ENCODE results near the gene TSHZ2. TPM values are rescaled to one million over a fixed set of nuclear protein-coding genes. Genes with fewer than 3 reads are reported as not detected.

Gene TSHZ2
- total and polyA plus RNA-seq, 9 of the 15 experiments (the other 6 are each of a cell fraction or from before 2014, with no cell fraction given) = 0.03 to 0.20 (median 0.05) TPM; not detected in 4

- TF ChIP-seq ZBTB40 (IDR thresholded peaks at IDR 0.05) (no peak), ZBTB40 (CRISPR knock-in tag; IDR thresholded peaks at IDR 0.05) (no peak), ZNF274 (IDR thresholded peaks at IDR 0.05; ENCODE audit: borderline replicate concordance, low read depth, low read length) (no peak)
Measured at GRCh38 chr20:52939141-52939540, 33.0 kb upstream of the TSHZ2 start (continued).
